Measurements from ENCODE around the gene CKAP4. TPM values are rescaled to one million over a fixed set of nuclear protein-coding genes. Genes with fewer than 3 reads are reported as not detected.

Gene CKAP4
- total and polyA plus RNA-seq, 5 donors: 24.8 to 53.7 (median 39.4) TPM

DNA sequence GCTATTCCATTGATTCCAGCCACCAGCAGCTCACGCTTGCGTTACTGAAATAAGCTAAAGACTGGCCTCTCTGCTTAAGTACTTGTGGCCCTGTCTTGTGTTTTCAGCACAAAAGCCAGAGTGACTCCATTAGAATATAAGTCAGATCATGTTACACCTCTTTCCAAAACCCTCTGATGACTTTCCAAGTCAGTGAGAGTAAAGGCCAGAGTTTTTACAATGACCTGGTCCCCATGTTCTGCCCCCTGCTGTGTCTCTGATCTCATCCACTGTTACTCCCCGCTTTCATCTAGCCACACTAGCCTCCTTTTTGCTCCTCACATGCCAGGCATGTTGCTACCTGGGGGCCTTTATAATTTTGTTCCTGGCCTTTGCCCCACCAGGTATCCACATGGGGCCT, 6.9 kb upstream of the CKAP4 start:
- Histone ChIP-seq H3K27me3 (ENCODE audit: control insufficient read depth, insufficient read depth) (no peaks in the 10 kb centered on the region), H3K9me3 (ENCODE audit: control insufficient read depth, low read length) (no peaks in the 10 kb centered on the region), H3K4me1 (ENCODE audit: control insufficient read depth, insufficient read depth, low read length) (no peaks in the 10 kb centered on the region), H3K27ac (ENCODE audit: low read length) (no peak overlapping the region), H3K4me3 (ENCODE audit: low read length) (no peak overlapping the region)
- 91% methylated on average over 3 of the region's 3 CpGs for WGBS
- DNase-seq: no peak
- ATAC-seq: no peak
- intact Hi-C loops (cut with DNase I): no loop called here

DNA sequence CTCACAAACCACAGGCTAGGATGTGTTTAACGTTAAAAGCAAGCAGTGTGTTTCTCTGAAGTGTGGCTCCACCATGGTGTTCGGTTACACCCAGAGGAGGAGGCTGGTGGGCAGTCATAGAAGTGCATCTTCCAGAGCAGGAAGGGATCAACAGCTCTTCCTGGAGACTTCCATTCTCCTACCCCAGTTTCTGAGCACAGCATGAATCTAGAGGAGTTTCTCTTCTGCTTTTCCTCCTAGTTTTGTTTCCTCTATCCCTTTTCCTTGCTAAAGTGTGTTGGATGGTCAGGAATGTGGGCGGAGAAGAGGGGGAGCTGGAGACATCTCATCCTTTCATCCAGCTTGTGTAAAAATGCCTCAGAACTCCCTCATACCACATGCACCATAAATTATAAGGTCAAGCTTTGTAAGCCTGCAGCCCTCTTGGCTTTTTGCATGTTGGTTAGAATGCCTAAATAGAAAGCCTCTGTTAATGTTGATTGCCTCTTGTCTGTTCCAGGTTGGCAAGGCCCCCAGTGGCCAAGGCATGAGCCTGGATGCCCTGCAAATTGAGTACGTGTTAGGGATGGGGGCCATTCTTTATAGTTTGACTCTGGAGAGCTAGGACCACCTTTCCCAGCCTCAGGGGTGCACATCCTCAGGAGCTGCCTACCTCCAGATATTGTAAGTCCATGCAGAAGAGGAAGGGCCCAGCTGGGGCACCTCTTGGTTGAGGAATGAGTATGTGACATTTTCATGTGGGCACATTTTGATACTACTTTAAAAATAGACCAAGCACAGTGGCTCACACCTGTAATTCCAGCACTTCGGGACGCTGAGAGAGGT, 4.0 kb upstream of the CKAP4 start:
- no peak for ATAC-seq
- Histone ChIP-seq H3K9me3 (ENCODE audit: control insufficient read depth, low read length) (no peaks in the 10 kb centered on the region), H3K4me3 (ENCODE audit: low read length) (no peak overlapping the region), H3K27me3 (ENCODE audit: control insufficient read depth, insufficient read depth) (no peaks in the 10 kb centered on the region), H3K27ac (ENCODE audit: low read length) (no peak overlapping the region), H3K4me1 (ENCODE audit: control insufficient read depth, insufficient read depth, low read length) (peaks cover under 1% of the 10 kb centered on the region)
- intact Hi-C loops (cut with DNase I): no loop called here
- DNase-seq: no peak
- WGBS: 74% methylated on average over 6 of the region's 6 CpGs

DNA sequence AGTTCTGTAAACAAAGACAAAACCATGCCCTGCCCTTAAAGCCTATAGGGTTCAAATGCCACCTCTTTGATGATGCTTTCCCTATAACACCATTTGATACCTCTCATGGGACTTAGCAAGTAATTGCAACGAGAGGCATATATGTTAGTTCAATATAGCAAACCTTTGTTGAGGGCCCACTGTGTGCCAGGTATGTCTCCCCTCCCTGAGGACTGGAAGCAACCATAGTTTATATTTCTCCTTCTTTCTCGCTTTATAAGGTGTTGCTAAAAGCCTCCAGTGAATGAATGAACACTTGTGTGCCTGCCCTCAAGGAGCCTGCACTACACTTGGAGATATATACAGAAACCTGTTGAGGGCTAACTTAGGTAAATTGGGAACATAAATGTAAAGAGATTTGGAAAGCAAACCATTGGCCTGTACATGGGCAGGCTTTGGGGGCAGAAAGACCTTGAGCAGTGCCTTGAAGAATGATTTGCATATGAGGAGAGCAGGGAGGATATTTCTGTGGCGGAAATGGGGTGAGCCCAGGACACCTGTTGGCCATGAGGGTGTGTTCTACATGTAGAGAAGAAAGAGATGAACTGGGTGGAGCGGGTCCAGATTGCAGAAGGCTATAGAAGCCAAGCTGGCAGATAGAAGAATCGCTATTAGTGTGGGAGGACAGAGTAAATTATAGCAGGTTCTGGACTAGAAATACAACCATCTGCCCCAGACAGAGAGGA, 1.8 kb upstream of the CKAP4 start:
- no peak for DNase-seq
- H3K27ac ChIP-seq (ENCODE audit: low read length): peak overlapping the region; percentile 86
- WGBS: 70% methylated on average over 5 of the region's 5 CpGs
- H3K9me3 ChIP-seq (ENCODE audit: control insufficient read depth, low read length): no peaks in the 10 kb centered on the region
- intact Hi-C loops (cut with DNase I): loop anchor here in 2 of 4 donors (5.0 to 10.0 kb wide), 2 partner anchors 53 to 95 kb away; partner anchors contain the start of gene TCP11L2 (in 1 of the 2)
- H3K27me3 ChIP-seq (ENCODE audit: control insufficient read depth, insufficient read depth): no peaks in the 10 kb centered on the region
- no peak overlapping the region for H3K4me3 ChIP-seq (ENCODE audit: low read length)
- no peak for ATAC-seq
- peaks cover 6% of the 10 kb centered on the region for H3K4me1 ChIP-seq (ENCODE audit: control insufficient read depth, insufficient read depth, low read length)

DNA sequence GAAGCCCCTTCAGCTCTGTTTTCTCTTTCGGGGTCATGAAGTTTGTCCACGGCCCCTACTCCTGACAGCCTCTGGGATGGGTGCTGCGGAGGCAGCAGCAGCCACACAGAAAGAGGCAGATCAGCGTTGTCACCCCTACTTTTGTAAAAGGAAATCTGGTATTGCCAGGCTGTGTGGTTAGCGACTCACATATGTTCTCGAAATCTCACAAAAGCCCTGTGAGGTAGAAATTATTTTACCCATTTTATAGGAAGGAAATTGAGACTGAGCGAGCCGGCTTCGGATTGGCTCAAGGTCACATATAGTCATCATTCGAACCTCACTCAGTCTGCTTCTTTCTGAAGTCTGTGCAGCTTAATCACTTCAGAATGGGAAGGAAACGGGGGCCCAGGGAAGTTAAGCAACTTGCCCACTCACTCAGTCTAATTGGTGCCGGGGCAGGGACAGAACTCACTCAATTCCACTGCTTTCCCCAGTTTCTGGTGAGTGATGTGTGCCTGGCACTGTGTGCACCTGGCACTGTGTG, 1.1 kb upstream of the CKAP4 start:
- WGBS: 17% methylated on average over 12 of the region's 12 CpGs
- DNase-seq (peak in 1 of 3 donors; percentile 33), ATAC-seq (peak in 1 of 2 donors; percentile 3)
- intact Hi-C loops (cut with DNase I): loop anchor here in 2 of 4 donors (5.0 to 10.0 kb wide), 2 partner anchors 53 to 96 kb away; partner anchors contain the start of gene TCP11L2 (in 1 of the 2)
- Histone ChIP-seq H3K27ac (ENCODE audit: low read length) (peak overlapping the region; percentile 86), H3K9me3 (ENCODE audit: control insufficient read depth, low read length) (no peaks in the 10 kb centered on the region), H3K4me3 (ENCODE audit: low read length) (peak overlapping the region; percentile 90), H3K27me3 (ENCODE audit: control insufficient read depth, insufficient read depth) (no peaks in the 10 kb centered on the region), H3K4me1 (ENCODE audit: control insufficient read depth, insufficient read depth, low read length) (peaks cover 6% of the 10 kb centered on the region)

DNA sequence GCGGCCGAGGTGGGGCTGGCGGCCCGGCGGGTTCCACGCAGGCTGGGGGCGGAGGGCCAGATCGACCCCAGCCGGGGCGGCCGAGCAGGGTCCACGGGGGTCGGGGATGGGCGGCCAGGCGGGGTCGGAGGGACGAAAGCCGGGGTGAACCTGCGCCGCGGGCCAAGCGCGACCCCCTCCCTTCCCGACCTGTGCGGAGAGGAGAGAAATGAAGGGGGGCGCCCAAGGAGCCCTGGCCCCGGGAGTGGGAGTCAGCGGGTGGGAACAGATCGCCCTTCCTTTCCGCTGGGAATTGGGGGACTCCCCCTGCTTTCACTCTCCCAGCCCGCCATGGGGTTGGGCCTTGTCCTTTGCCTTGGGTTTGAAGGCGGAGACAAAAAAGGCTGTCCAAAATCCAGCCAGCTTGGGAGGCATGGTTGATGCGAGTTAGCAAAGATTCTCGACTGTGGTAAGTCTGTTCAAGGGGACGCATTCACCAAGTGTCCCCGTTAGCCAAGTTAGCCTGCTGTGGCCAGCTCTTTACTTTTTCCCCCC, 559 bp upstream of the CKAP4 start:
- WGBS: under 1% methylated on average over 36 of the region's 36 CpGs

DNA sequence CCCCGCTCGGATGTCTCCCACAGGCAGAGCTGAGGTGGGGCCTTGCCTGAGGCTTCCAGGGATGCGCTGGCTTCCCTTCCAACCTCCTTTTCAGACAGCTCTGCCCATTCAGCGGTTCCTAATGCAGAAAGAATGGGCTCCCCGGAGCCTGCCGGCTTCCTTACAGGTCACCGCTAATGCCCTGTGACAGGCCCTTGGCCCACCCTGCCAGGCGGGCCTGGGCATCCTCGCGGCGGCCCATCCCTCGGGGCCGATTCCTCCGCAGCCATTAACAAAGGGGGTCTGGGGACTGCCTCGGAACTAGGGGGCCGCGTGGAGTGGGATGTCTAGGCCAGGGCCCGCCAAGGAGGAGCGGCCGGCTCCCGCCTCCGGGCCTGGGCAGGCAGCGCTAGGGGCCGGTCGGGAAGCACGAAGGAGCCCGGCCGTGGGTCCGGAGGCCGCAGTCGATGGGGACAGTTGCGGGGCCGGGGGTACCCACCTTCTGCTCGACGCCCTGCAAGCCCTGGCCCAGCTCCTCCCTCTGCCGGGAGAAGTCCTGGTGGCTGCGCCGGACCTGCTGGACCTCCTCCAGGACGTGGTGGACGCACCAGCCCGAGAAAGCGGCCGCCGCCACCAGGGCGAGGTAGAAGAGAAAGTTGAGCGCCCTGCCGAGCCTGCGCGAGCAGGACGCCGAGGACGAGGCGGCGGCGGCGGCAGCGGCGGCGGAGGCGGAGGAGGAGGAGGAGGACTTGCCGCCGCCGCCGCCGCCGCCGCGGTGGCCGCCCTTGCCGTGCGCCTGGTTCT, 738 bp downstream of the CKAP4 start:
- H3K4me3 ChIP-seq (ENCODE audit: low read length): peak overlapping the region; percentile 90
- 2% methylated on average over 70 of the region's 71 CpGs for WGBS
- intact Hi-C loops (cut with DNase I): loop anchor here in 2 of 4 donors (2.0 to 10.0 kb wide), 3 partner anchors 55 to 98 kb away; partner anchors contain the start of gene TCP11L2 (in 2 of the 2)
- H3K27me3 ChIP-seq (ENCODE audit: control insufficient read depth, insufficient read depth): no peaks in the 10 kb centered on the region
- H3K9me3 ChIP-seq (ENCODE audit: control insufficient read depth, low read length): no peaks in the 10 kb centered on the region
- DNase-seq (peak; percentile 82 to 92 (median 91)), ATAC-seq (peak; percentile 26 to 34)
- H3K4me1 ChIP-seq (ENCODE audit: control insufficient read depth, insufficient read depth, low read length): peaks cover 11% of the 10 kb centered on the region
- peak overlapping the region; percentile 86 for H3K27ac ChIP-seq (ENCODE audit: low read length)

More for the DNA sequence above, 559 bp upstream of the CKAP4 start:
- peak overlapping the region; percentile 86 for H3K27ac ChIP-seq (ENCODE audit: low read length)
- H3K4me1 ChIP-seq (ENCODE audit: control insufficient read depth, insufficient read depth, low read length): peaks cover 9% of the 10 kb centered on the region
- H3K4me3 ChIP-seq (ENCODE audit: low read length): peak overlapping the region; percentile 90
- no peaks in the 10 kb centered on the region for H3K27me3 ChIP-seq (ENCODE audit: control insufficient read depth, insufficient read depth)
- peak; percentile 79 to 88 (median 85) for DNase-seq
- peak; percentile 69 to 70 for ATAC-seq
- intact Hi-C loops (cut with DNase I): loop anchor here in 2 of 4 donors (5.0 to 10.0 kb wide), 2 partner anchors 54 to 96 kb away; partner anchors contain the start of gene TCP11L2 (in 1 of the 2)
- no peaks in the 10 kb centered on the region for H3K9me3 ChIP-seq (ENCODE audit: control insufficient read depth, low read length)

DNA sequence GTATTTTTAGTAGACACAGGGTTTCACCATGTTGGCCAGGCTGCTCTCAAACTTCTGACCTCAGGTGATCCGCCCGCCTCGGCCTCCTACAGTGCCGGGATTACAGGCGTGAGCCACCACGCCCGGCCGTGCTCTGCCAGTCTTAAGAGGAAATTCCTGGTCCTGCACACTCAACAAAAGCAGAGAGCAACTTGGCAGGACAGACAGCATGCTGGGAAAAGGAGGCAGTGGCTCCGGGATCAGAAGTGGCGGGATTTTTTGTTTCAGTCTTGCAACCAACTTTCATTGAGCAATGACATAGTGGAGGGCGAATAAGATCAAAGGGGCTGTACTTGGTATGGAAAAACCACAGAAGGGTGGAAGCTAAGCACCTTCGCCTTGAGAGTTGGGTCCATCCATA, 2.1 kb downstream of the CKAP4 start:
- peak overlapping the region; percentile 89 for H3K27ac ChIP-seq (ENCODE audit: low read length)
- peaks cover 11% of the 10 kb centered on the region for H3K4me1 ChIP-seq (ENCODE audit: control insufficient read depth, insufficient read depth, low read length)
- no peaks in the 10 kb centered on the region for H3K27me3 ChIP-seq (ENCODE audit: control insufficient read depth, insufficient read depth)
- H3K9me3 ChIP-seq (ENCODE audit: control insufficient read depth, low read length): no peaks in the 10 kb centered on the region
- H3K4me3 ChIP-seq (ENCODE audit: low read length): peak overlapping the region; percentile 90
- 49% methylated on average over 12 of the region's 12 CpGs for WGBS
- intact Hi-C loops (cut with DNase I): loop anchor here in 2 of 4 donors (2.0 to 10.0 kb wide), 3 partner anchors 57 to 99 kb away; partner anchors contain the start of gene TCP11L2 (in 2 of the 2)
- DNase-seq (peak in 2 of 3 donors; percentile 68 to 72), ATAC-seq (peak in 1 of 2 donors; percentile 32)

DNA sequence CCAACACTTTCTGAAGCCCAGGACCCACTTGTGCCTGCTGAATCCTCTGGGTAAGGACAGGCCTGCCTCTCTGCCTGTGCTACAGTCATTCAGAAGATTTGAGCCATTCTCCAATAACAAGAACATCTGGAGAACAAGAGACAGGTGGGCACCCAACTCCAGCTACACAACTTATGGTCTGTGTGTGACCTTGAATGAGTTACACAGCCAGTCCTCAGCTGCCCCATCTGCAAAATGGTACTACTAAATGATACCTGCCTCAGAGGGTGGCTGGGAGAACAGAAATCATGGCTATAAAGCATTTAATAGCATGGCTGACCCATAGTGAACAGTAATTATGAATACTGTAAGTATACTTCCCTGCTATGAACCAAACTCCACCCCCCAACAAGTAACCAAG, 4.2 kb downstream of the CKAP4 start:
- H3K4me1 ChIP-seq (ENCODE audit: control insufficient read depth, insufficient read depth, low read length): peaks cover 11% of the 10 kb centered on the region

DNA sequence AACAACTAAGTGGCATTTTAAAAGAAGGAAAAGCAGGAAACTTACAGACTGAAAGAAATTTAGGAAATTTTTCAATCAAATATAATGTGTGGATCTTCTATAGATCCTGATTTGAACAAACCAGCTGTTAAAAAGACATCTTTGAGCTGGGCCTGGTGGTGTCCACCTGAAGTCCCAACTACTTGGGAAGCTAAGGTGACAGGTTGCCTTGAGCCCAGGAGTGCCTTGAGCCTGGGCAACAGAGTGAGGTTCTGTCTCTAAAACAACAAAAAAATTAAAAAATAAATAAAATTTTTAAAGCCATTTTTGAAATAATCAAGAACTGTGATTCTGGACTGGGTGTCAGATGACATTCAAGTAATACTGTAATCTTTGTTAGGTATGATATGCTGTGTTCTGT, 7.0 kb downstream of the CKAP4 start:
- H3K9me3 ChIP-seq (ENCODE audit: control insufficient read depth, low read length): no peaks in the 10 kb centered on the region
- H3K27me3 ChIP-seq (ENCODE audit: control insufficient read depth, insufficient read depth): no peaks in the 10 kb centered on the region
- DNase-seq: no peak
- ATAC-seq: no peak
- no peak overlapping the region for H3K27ac ChIP-seq (ENCODE audit: low read length)
- intact Hi-C loops (cut with DNase I): loop anchor here in 1 of 4 donors (10.0 kb wide), 1 partner anchor 104 kb away; no protein-coding TSS in a partner anchor
- peaks cover 6% of the 10 kb centered on the region for H3K4me1 ChIP-seq (ENCODE audit: control insufficient read depth, insufficient read depth, low read length)
- H3K4me3 ChIP-seq (ENCODE audit: low read length): no peak overlapping the region

More for the DNA sequence above, 4.2 kb downstream of the CKAP4 start:
- intact Hi-C loops (cut with DNase I): loop anchor here in 1 of 4 donors (10.0 kb wide), 1 partner anchor 101 kb away; no protein-coding TSS in a partner anchor
- no peaks in the 10 kb centered on the region for H3K9me3 ChIP-seq (ENCODE audit: control insufficient read depth, low read length)
- DNase-seq (no peak), ATAC-seq (no peak)
- no peaks in the 10 kb centered on the region for H3K27me3 ChIP-seq (ENCODE audit: control insufficient read depth, insufficient read depth)
- no peak overlapping the region for H3K4me3 ChIP-seq (ENCODE audit: low read length)
- peak overlapping the region; percentile 41 for H3K27ac ChIP-seq (ENCODE audit: low read length)

DNA sequence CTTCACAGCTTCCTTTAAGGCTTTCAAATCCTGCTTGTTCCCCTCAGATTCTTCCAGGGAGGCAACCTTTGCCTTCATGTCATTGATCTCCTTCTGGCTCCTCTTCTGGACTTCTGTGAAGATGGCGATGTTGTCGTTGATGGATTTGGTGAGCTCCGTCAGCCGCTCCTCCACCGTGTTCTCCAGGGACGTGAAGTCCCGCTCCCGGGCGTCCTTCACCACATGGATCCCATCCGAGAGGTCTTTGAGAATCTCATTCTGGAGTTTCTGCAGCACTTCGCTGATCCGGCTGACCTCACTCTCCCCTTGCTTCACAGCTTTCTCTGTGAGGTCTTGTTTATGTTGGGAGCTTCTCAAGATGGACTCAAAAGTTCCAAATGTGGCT, 7.9 kb downstream of the CKAP4 start:
- DNase-seq: no peak
- H3K9me3 ChIP-seq (ENCODE audit: control insufficient read depth, low read length): no peaks in the 10 kb centered on the region
- H3K4me3 ChIP-seq (ENCODE audit: low read length): no peak overlapping the region
- WGBS: 94% methylated on average over 12 of the region's 12 CpGs
- H3K27ac ChIP-seq (ENCODE audit: low read length): no peak overlapping the region
- no peak for ATAC-seq
- intact Hi-C loops (cut with DNase I): loop anchor here in 2 of 4 donors (10.0 kb wide), 1 partner anchor 105 kb away; no protein-coding TSS in a partner anchor
- H3K27me3 ChIP-seq (ENCODE audit: control insufficient read depth, insufficient read depth): no peaks in the 10 kb centered on the region
- H3K4me1 ChIP-seq (ENCODE audit: control insufficient read depth, insufficient read depth, low read length): peaks cover 5% of the 10 kb centered on the region
